Esophagus squamous epithelium (tissue), 5 donors: ENCODE measurements around the gene MIA2. TPM values are rescaled to one million over a fixed set of nuclear protein-coding genes. Genes with fewer than 3 reads are reported as not detected.
A peak's percentile ranks its signal among the peaks of the same experiment; 100 is the strongest.
"Not testable (repeated sequence)": the region's sequence is repeated elsewhere in the genome, so short reads cannot be mapped to it uniquely, and the experiment has no call there.

Source experiments
- DNase-seq: peaks from one replicate; lab custom pipeline; 2025; lab: John Stamatoyannopoulos, UW
- H3K27ac ChIP-seq, 4 donors: fragments of 200-600 bp; sonication (generic); one replicate each; pipeline ENCODE4 v1.5.1; 2016 to 2019; ENCODE audit warnings: mild to moderate bottlenecking in 1 of 4
- H3K27me3 ChIP-seq, 4 donors: fragments of 200-600 bp; sonication (generic); 1 replicate in 3 of 4; 2 replicates in 1 of 4; pipeline versions ENCODE4 v1.5.1 to v1.6.0; 2017 to 2021; ENCODE audit warnings: antibody characterized with exemption in 1 of 4
- H3K36me3 ChIP-seq, 3 donors: fragments of 200-600 bp; sonication (generic); one replicate each; pipeline ENCODE4 v1.5.1; 2016 to 2019
- H3K4me1 ChIP-seq, 3 donors: fragments of 200-600 bp; sonication (generic); one replicate each; pipeline ENCODE4 v1.5.1; 2017 to 2019
- H3K4me3 ChIP-seq, 4 donors: fragments of 200-600 bp; sonication (generic); 1 replicate in 3 of 4; 2 replicates in 1 of 4; pipeline ENCODE4 v1.5.1; 2016 to 2019; ENCODE audit warnings: mild to moderate bottlenecking in 2 of 4, moderate library complexity in 1 of 4
- H3K9me3 ChIP-seq, 3 donors: fragments of 200-600 bp; sonication (generic); one replicate each; pipeline ENCODE4 v1.5.1; 2016 to 2019
- CTCF ChIP-seq, 6 experiments: fragments of 450-650 bp in 4 of 6; fragments of 200-600 bp in 2 of 6; sonication (generic) in 2 of 6; IDR thresholded peaks; one replicate each; pipeline ENCODE4 v1.5.1; 2016 to 2019; ENCODE audit warnings: antibody characterized with exemption in 6 of 6, mild to moderate bottlenecking in 4 of 6, moderate library complexity in 4 of 6
- POLR2A ChIP-seq, 4 donors: fragments of 450-650 bp; IDR thresholded peaks; one replicate each; pipeline ENCODE4 v1.6.1; 2017; ENCODE audit warnings: antibody characterized with exemption in 4 of 4, mild to moderate bottlenecking in 4 of 4, moderate library complexity in 3 of 4
- WGBS, 2 donors: methylation state at CpG; one replicate each; pipeline ENCODE4 v1.1.5; 2018; 5-methylcytosine and 5-hydroxymethylcytosine counted together
- intact Hi-C: fragments of 100-400 bp; cut with DNase I; formaldehyde crosslinking; loops from one replicate; pipeline ENCODE4 v1.15.0; 2022
- total RNA-seq, 4 donors: library from RNA; depleted of rRNA; stranded (reverse); fragments of >200 nt; gene quantifications; one replicate each; pipeline ENCODE4 v1.1.0, GENCODE V29; 2016
- donor health status: DM: yes; HTN: yes; CAD: no.

The MIA2 gene
- total RNA-seq, 4 donors from 2014 or later = 33.3 to 50.7 (median 38.7) TPM

- Histone ChIP-seq H3K9me3 (no peaks in the 10 kb centered on the region), H3K4me1 (peaks cover 0 to 6% (median 0%) of the 10 kb centered on the region in 3 donors), H3K36me3 (no peaks in the 10 kb centered on the region), H3K27ac (no peak overlapping the region), H3K4me3 (no peak overlapping the region), H3K27me3 (no peaks in the 10 kb centered on the region)
- WGBS, 2 donors = 62 to 79% methylated on average over 1 of the region's 1 CpG
- no peak for DNase-seq
- intact Hi-C loops = no loop called here
- TF ChIP-seq POLR2A (IDR thresholded peaks at IDR 0.05) (no peak), CTCF (IDR thresholded peaks at IDR 0.05) (no peak)
Observed at GRCh38 chr14:39229222-39229543, 4.5 kb upstream of the MIA2 start.

- Histone ChIP-seq H3K4me1 (peaks cover 0 to 10% (median 0%) of the 10 kb centered on the region in 3 donors), H3K4me3 (no peak overlapping the region), H3K36me3 (no peaks in the 10 kb centered on the region), H3K9me3 (no peaks in the 10 kb centered on the region), H3K27me3 (no peaks in the 10 kb centered on the region), H3K27ac (no peak overlapping the region)
- intact Hi-C loops = no loop called here
- DNase-seq = no peak
- 81 to 86% methylated on average over 3 of the region's 3 CpGs for WGBS, 2 donors
- TF ChIP-seq CTCF (IDR thresholded peaks at IDR 0.05) = no peak
- no peak for TF ChIP-seq POLR2A (IDR thresholded peaks at IDR 0.05)
Observed at GRCh38 chr14:39229601-39230110, 4.1 kb upstream of the MIA2 start.

GRCh38 chr14:39230416-39231035 is 3.2 kb upstream of the MIA2 start:
- WGBS, 2 donors = 63 to 75% methylated on average over 5 of the region's 5 CpGs
- Histone ChIP-seq H3K4me3 (no peak overlapping the region), H3K36me3 (no peaks in the 10 kb centered on the region), H3K4me1 (peaks cover 0 to 10% (median 0%) of the 10 kb centered on the region in 3 donors), H3K9me3 (no peaks in the 10 kb centered on the region), H3K27me3 (no peaks in the 10 kb centered on the region), H3K27ac (no peak overlapping the region)
- intact Hi-C loops = no loop called here
- TF ChIP-seq POLR2A (IDR thresholded peaks at IDR 0.05) (no peak), CTCF (IDR thresholded peaks at IDR 0.05) (no peak)
- no peak for DNase-seq

- H3K27ac ChIP-seq, H3K27me3 ChIP-seq, H3K4me3 ChIP-seq, DNase-seq, intact Hi-C loops, H3K36me3 ChIP-seq, H3K4me1 ChIP-seq, H3K9me3 ChIP-seq: not testable (repeated sequence)
- 89 to 91% methylated on average over 10 to 11 of the region's 11 CpGs for WGBS, 2 donors
- TF ChIP-seq CTCF (IDR thresholded peaks at IDR 0.05) = peak in 3 of 6 experiments; percentile 22 to 25 (median 23)
Observed at GRCh38 chr14:39231751-39232553, 1.8 kb upstream of the MIA2 start.
